ENCODE measurements around the gene AUTS2.

The AUTS2 gene

GRCh38 chr7:69673074-69673473 lies 74.8 kb downstream of the AUTS2 start:
- no peak for DNase-seq (ENCODE audit: low read depth)
- H3K4me3 ChIP-seq (ENCODE audit: low read depth, low read length): no peak overlapping the region
- TF ChIP-seq CTCF (IDR thresholded peaks at IDR 0.05; ENCODE audit: low read depth, low read length, missing control alignments): no peak

GRCh38 chr7:69674701-69675182 lies 76.5 kb downstream of the AUTS2 start:
- no peak for DNase-seq (ENCODE audit: low read depth)
- no peak for TF ChIP-seq CTCF (IDR thresholded peaks at IDR 0.05; ENCODE audit: low read depth, low read length, missing control alignments)
- no peak overlapping the region for H3K4me3 ChIP-seq (ENCODE audit: low read depth, low read length)

- DNase-seq (ENCODE audit: low read depth): no peak
Observed at GRCh38 chr7:69676247-69676646, 78.0 kb downstream of the AUTS2 start.

GRCh38 chr7:69677054-69677852 lies 79.0 kb downstream of the AUTS2 start:
- TF ChIP-seq CTCF (IDR thresholded peaks at IDR 0.05; ENCODE audit: low read depth, low read length, missing control alignments): peak; percentile 66
- H3K4me3 ChIP-seq (ENCODE audit: low read depth, low read length): no peak overlapping the region
- DNase-seq (ENCODE audit: low read depth): no peak

More at GRCh38 chr7:69676247-69676646, 78.0 kb downstream of the AUTS2 start:
- no peak overlapping the region for H3K4me3 ChIP-seq (ENCODE audit: low read depth, low read length)
- no peak for TF ChIP-seq CTCF (IDR thresholded peaks at IDR 0.05; ENCODE audit: low read depth, low read length, missing control alignments)

GRCh38 chr7:69677881-69678493 lies 79.7 kb downstream of the AUTS2 start:
- H3K4me3 ChIP-seq (ENCODE audit: low read depth, low read length): no peak overlapping the region
- no peak for DNase-seq (ENCODE audit: low read depth)
- TF ChIP-seq CTCF (IDR thresholded peaks at IDR 0.05; ENCODE audit: low read depth, low read length, missing control alignments): no peak

GRCh38 chr7:69678494-69679187 lies 80.4 kb downstream of the AUTS2 start:
- H3K4me3 ChIP-seq (ENCODE audit: low read depth, low read length): no peak overlapping the region
- TF ChIP-seq CTCF (IDR thresholded peaks at IDR 0.05; ENCODE audit: low read depth, low read length, missing control alignments): no peak
- no peak for DNase-seq (ENCODE audit: low read depth)

Data from GM12864 (cell line).